ENCODE data around the gene TDRD9.

Gene TDRD9

DNA sequence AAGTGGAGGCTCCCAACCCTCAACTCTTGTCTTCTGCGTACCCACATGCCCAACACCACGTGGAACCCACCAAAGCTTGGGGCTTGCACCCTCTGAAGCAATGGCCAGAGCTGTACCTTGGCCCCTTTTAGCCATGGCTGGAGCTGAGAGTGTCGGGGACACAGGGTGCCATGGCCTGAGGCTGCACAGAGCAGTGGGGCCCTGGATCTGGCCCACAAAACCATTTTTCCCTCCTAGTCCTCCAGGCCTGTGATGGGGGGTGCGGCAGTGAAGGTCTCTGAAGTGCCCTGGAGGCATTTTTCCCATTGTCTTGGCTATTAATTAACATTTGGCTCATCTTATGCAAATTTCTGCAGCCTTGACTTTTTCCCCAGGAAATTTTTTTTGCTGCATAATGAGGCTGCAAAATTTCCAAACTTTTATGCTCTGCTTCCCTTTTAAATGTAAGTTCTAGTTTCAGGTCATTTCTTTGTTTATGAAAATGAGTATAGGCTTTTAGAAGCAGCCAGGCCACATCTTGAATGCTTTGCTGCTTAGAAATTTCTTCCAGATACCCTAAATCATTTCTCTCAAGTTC lies 138.6 kb downstream of the TDRD9 start:
- TF ChIP-seq, protein P1, sequence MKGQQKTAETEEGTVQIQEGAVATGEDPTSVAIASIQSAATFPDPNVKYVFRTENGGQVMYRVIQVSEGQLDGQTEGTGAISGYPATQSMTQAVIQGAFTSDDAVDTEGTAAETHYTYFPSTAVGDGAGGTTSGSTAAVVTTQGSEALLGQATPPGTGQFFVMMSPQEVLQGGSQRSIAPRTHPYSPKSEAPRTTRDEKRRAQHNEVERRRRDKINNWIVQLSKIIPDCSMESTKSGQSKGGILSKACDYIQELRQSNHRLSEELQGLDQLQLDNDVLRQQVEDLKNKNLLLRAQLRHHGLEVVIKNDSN (IDR thresholded peaks at IDR 0.05): no peak
- no peak for TF ChIP-seq NFIC (IDR thresholded peaks at IDR 0.05)
- TF ChIP-seq CEBPB (IDR thresholded peaks at IDR 0.05): no peak
- TF ChIP-seq TEAD4 (IDR thresholded peaks at IDR 0.05): no peak
- no peak for TF ChIP-seq FOXM1 (IDR thresholded peaks at IDR 0.05; ENCODE audit: borderline replicate concordance, low read depth)
- TF ChIP-seq CREB1 (IDR thresholded peaks at IDR 0.05; ENCODE audit: low read depth): no peak
- TF ChIP-seq, protein P2, sequence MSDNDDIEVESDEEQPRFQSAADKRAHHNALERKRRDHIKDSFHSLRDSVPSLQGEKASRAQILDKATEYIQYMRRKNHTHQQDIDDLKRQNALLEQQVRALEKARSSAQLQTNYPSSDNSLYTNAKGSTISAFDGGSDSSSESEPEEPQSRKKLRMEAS (IDR thresholded peaks at IDR 0.05): no peak
- no peak for TF ChIP-seq YY1 (IDR thresholded peaks at IDR 0.05; ENCODE audit: low read depth)
- no peak for TF ChIP-seq EP300 (IDR thresholded peaks at IDR 0.05; ENCODE audit: borderline replicate concordance)
- TF ChIP-seq RAD21 (IDR thresholded peaks at IDR 0.05; ENCODE audit: low read depth): no peak
- no peak for TF ChIP-seq TCF12 (IDR thresholded peaks at IDR 0.05; ENCODE audit: low read depth)
- no peak for TF ChIP-seq EGR1 (IDR thresholded peaks at IDR 0.05)
- no peak for TF ChIP-seq TAF1 (IDR thresholded peaks at IDR 0.05; ENCODE audit: low read depth)
- TF ChIP-seq, protein P3, sequence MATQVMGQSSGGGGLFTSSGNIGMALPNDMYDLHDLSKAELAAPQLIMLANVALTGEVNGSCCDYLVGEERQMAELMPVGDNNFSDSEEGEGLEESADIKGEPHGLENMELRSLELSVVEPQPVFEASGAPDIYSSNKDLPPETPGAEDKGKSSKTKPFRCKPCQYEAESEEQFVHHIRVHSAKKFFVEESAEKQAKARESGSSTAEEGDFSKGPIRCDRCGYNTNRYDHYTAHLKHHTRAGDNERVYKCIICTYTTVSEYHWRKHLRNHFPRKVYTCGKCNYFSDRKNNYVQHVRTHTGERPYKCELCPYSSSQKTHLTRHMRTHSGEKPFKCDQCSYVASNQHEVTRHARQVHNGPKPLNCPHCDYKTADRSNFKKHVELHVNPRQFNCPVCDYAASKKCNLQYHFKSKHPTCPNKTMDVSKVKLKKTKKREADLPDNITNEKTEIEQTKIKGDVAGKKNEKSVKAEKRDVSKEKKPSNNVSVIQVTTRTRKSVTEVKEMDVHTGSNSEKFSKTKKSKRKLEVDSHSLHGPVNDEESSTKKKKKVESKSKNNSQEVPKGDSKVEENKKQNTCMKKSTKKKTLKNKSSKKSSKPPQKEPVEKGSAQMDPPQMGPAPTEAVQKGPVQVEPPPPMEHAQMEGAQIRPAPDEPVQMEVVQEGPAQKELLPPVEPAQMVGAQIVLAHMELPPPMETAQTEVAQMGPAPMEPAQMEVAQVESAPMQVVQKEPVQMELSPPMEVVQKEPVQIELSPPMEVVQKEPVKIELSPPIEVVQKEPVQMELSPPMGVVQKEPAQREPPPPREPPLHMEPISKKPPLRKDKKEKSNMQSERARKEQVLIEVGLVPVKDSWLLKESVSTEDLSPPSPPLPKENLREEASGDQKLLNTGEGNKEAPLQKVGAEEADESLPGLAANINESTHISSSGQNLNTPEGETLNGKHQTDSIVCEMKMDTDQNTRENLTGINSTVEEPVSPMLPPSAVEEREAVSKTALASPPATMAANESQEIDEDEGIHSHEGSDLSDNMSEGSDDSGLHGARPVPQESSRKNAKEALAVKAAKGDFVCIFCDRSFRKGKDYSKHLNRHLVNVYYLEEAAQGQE (IDR thresholded peaks at IDR 0.05; ENCODE audit: low read depth): no peak
- no peak for TF ChIP-seq ZBTB7A (IDR thresholded peaks at IDR 0.05; ENCODE audit: low read depth)

DNA sequence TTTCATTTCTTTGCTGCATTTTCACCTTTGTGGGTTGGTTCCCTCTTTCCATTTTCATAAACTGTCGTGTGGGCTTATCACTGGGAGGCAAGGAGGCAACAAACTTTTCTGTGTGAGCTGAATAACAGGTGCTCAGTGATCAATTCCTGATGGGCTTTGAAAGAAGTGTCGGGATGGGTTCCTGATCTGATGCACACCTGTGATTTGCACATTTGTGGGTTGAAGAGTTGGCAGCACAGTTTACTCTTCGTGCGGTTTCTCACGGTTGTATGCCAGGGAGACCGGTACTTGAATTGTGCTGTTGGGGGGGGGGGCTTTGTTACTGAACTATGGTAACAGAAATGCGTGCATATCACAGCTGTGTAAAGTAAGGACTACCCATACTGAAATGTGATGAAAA lies 141.3 kb downstream of the TDRD9 start:
- no peak for TF ChIP-seq TAF1 (IDR thresholded peaks at IDR 0.05; ENCODE audit: low read depth)
- no peak for TF ChIP-seq CEBPB (IDR thresholded peaks at IDR 0.05)
- no peak for TF ChIP-seq FOXM1 (IDR thresholded peaks at IDR 0.05; ENCODE audit: borderline replicate concordance, low read depth)
- no peak for TF ChIP-seq ZBTB7A (IDR thresholded peaks at IDR 0.05; ENCODE audit: low read depth)
- TF ChIP-seq, protein P1 (IDR thresholded peaks at IDR 0.05): no peak
- no peak for TF ChIP-seq EGR1 (IDR thresholded peaks at IDR 0.05)
- TF ChIP-seq CREB1 (IDR thresholded peaks at IDR 0.05; ENCODE audit: low read depth): no peak
- no peak for TF ChIP-seq TEAD4 (IDR thresholded peaks at IDR 0.05)
- TF ChIP-seq, protein P3 (IDR thresholded peaks at IDR 0.05; ENCODE audit: low read depth): no peak
- TF ChIP-seq, protein P2 (IDR thresholded peaks at IDR 0.05): no peak
- TF ChIP-seq EP300 (IDR thresholded peaks at IDR 0.05; ENCODE audit: borderline replicate concordance): no peak
- no peak for TF ChIP-seq TCF12 (IDR thresholded peaks at IDR 0.05; ENCODE audit: low read depth)
- no peak for TF ChIP-seq NFIC (IDR thresholded peaks at IDR 0.05)
- no peak for TF ChIP-seq RAD21 (IDR thresholded peaks at IDR 0.05; ENCODE audit: low read depth)
- TF ChIP-seq YY1 (IDR thresholded peaks at IDR 0.05; ENCODE audit: low read depth): no peak

DNA sequence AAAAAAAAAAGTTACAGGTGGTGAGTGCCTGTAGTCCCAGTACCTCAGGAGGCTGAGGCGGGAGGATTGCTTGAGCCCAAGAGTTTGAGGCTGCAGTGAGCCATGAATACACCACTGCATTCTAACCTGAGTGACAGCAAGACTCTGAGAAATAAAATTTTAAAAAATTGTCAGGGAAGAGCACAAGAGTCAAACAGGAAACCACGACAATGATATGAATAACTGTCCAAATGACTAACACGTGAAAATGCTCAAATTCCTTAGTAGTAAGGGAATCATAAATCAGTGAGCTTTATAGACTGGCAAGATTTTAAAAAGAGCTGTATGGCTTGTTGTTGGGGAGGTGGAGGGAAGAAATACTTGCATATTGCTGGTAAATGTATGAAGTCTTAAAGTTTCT lies 144.3 kb downstream of the TDRD9 start:
- TF ChIP-seq, protein P3 (IDR thresholded peaks at IDR 0.05; ENCODE audit: low read depth): no peak
- no peak for TF ChIP-seq TCF12 (IDR thresholded peaks at IDR 0.05; ENCODE audit: low read depth)
- TF ChIP-seq CEBPB (IDR thresholded peaks at IDR 0.05): no peak
- TF ChIP-seq CREB1 (IDR thresholded peaks at IDR 0.05; ENCODE audit: low read depth): no peak
- no peak for TF ChIP-seq EGR1 (IDR thresholded peaks at IDR 0.05)
- no peak for TF ChIP-seq EP300 (IDR thresholded peaks at IDR 0.05; ENCODE audit: borderline replicate concordance)
- TF ChIP-seq ZBTB7A (IDR thresholded peaks at IDR 0.05; ENCODE audit: low read depth): no peak
- TF ChIP-seq RAD21 (IDR thresholded peaks at IDR 0.05; ENCODE audit: low read depth): no peak
- TF ChIP-seq, protein P2 (IDR thresholded peaks at IDR 0.05): no peak
- TF ChIP-seq FOXM1 (IDR thresholded peaks at IDR 0.05; ENCODE audit: borderline replicate concordance, low read depth): no peak
- no peak for TF ChIP-seq TEAD4 (IDR thresholded peaks at IDR 0.05)
- TF ChIP-seq YY1 (IDR thresholded peaks at IDR 0.05; ENCODE audit: low read depth): no peak
- TF ChIP-seq NFIC (IDR thresholded peaks at IDR 0.05): no peak
- TF ChIP-seq, protein P1 (IDR thresholded peaks at IDR 0.05): no peak
- no peak for TF ChIP-seq TAF1 (IDR thresholded peaks at IDR 0.05; ENCODE audit: low read depth)
